Endothelial cell of umbilical vein (primary cell): ENCODE measurements around the gene ZDHHC5. TPM values are rescaled to one million over a fixed set of nuclear protein-coding genes. Genes with fewer than 3 reads are reported as not detected.
"Not testable (repeated sequence)": the region's sequence is repeated elsewhere in the genome, so short reads cannot be mapped to it uniquely, and the experiment has no call there.

Experiments
- BruUV-seq: library from RNA; stranded (reverse); fragments of 400-500 nt; replicated peaks from 2 replicates; lab custom pipeline; 2021; lab: Mats Ljungman, UMichigan
- CTCF ChIA-PET: fragments of 300-600, 350-600 bp; sonication (Branson Sonifier 250); formaldehyde crosslinking; loops from one replicate; lab custom pipeline; 2021; ENCODE audit warnings: antibody characterized with exemption, inconsistent platforms; lab: Charles Lee
- POLR2A ChIA-PET: fragments of 300-600, 350-600 bp; sonication (Branson Sonifier 250); formaldehyde crosslinking; loops from one replicate; lab custom pipeline; 2021; ENCODE audit warnings: antibody characterized with exemption, inconsistent platforms; lab: Charles Lee
- DNase-seq: peaks from one replicate; pipeline ENCODE4 v3.0.0-alpha.2; 2011; ENCODE audit warnings: low read depth, low spot score
- FAIRE-seq: peaks from 2 replicates; lab custom pipeline; 2011; peaks lifted over from hg19 to GRCh38; lab: Jason Lieb, UNC
- H2AFZ ChIP-seq: 2 replicates; pipeline ENCODE4 v1.6.0; 2012; ENCODE audit warnings: low read depth, low read length, control low read depth, inconsistent platforms
- H3K27ac ChIP-seq: 2 replicates; pipeline ENCODE4 v1.5.1; 2011; ENCODE audit warnings: low read depth, mild to moderate bottlenecking, control low read depth, low read length, moderate library complexity; ENCODE audit not compliant: insufficient read depth
- H3K27me3 ChIP-seq, 2 experiments: 2 replicates each; pipeline versions ENCODE4 v1.6.0 to v1.6.1; 2011; ENCODE audit warnings: low read length in 2 of 2, mixed read lengths in 1 of 2; ENCODE audit not compliant: control insufficient read depth in 2 of 2, insufficient read depth in 2 of 2
- H3K36me3 ChIP-seq, 2 experiments: 2 replicates in 1 of 2; 3 replicates in 1 of 2; pipeline ENCODE4 v1.5.1; 2011; ENCODE audit warnings: low read length in 2 of 2, mild to moderate bottlenecking in 1 of 2, moderate library complexity in 1 of 2; ENCODE audit not compliant: control insufficient read depth in 2 of 2, insufficient read depth in 2 of 2; ENCODE audit errors: extremely low read depth in 1 of 2
- H3K4me1 ChIP-seq: 3 replicates; pipeline ENCODE4 v1.5.1; 2011; ENCODE audit warnings: mild to moderate bottlenecking, low read length; ENCODE audit not compliant: control insufficient read depth, insufficient read depth; ENCODE audit errors: extremely low read depth
- H3K4me2 ChIP-seq: 2 replicates; pipeline ENCODE4 v1.6.1; 2011; ENCODE audit warnings: low read length, control low read depth, mixed read lengths; ENCODE audit not compliant: insufficient read depth
- H3K4me3 ChIP-seq, 3 experiments: fragments of 200-600 bp in 1 of 3; sonication (generic), shearing (Covaris generic) in 1 of 3; replicated peaks in 1 of 3; 2 replicates each; pipeline ENCODE4 v1.5.1; 2011 to 2016; ENCODE audit warnings: control low read depth in 3 of 3, low read length in 3 of 3, mild to moderate bottlenecking in 2 of 3, inconsistent platforms in 1 of 3, low read depth in 1 of 3, moderate library complexity in 1 of 3; ENCODE audit not compliant: insufficient read depth in 1 of 3
- H3K79me2 ChIP-seq: 2 replicates; pipeline ENCODE4 v1.6.0; 2012; ENCODE audit warnings: low read length, inconsistent platforms; ENCODE audit not compliant: control insufficient read depth, insufficient read depth
- H3K9ac ChIP-seq: replicated peaks from 2 replicates; pipeline ENCODE3; 2011; ENCODE audit warnings: low read length, control low read depth; ENCODE audit not compliant: insufficient read depth; ENCODE audit errors: extremely low read depth
- H3K9me1 ChIP-seq: replicated peaks from 3 replicates; pipeline ENCODE4 v1.6.0; 2011; ENCODE audit warnings: mild to moderate bottlenecking, low read length; ENCODE audit not compliant: control insufficient read depth, insufficient read depth; ENCODE audit errors: extremely low read depth
- H3K9me3 ChIP-seq: replicated peaks from 2 replicates; pipeline ENCODE4 v1.5.1; 2012; ENCODE audit warnings: low read length, inconsistent platforms; ENCODE audit not compliant: control insufficient read depth, insufficient read depth
- H4K20me1 ChIP-seq: replicated peaks from 2 replicates; pipeline ENCODE3; 2011; ENCODE audit warnings: mild to moderate bottlenecking, low read length; ENCODE audit not compliant: control insufficient read depth, insufficient read depth; ENCODE audit errors: extremely low read depth
- EZH2 ChIP-seq: IDR thresholded peaks from 2 replicates; pipeline ENCODE4 v1.6.1; 2012; ENCODE audit warnings: borderline replicate concordance, low read depth, mild to moderate bottlenecking, moderate library complexity, low read length, inconsistent platforms; ENCODE audit not compliant: severe bottlenecking
- FOS ChIP-seq: IDR thresholded peaks from 2 replicates; pipeline ENCODE4 v1.6.1; 2011; ENCODE audit warnings: mild to moderate bottlenecking, low read length, moderate library complexity, borderline replicate concordance; ENCODE audit not compliant: insufficient read depth
- GATA2 ChIP-seq: IDR thresholded peaks from 2 replicates; pipeline ENCODE4 v1.7.0; 2011; ENCODE audit warnings: low read depth, mild to moderate bottlenecking, moderate library complexity, mixed read lengths, low read length; ENCODE audit not compliant: insufficient read length, insufficient read depth
- JUN ChIP-seq: IDR thresholded peaks from 2 replicates; pipeline ENCODE4 v1.6.1; 2011; ENCODE audit warnings: borderline replicate concordance, low read depth; ENCODE audit not compliant: insufficient read length, insufficient read depth
- MYC ChIP-seq: IDR thresholded peaks from one replicate; pipeline ENCODE4 v1.6.1; 2011; ENCODE audit warnings: mild to moderate bottlenecking, low read depth, low read length
- POLR2A ChIP-seq: IDR thresholded peaks from 2 replicates; pipeline ENCODE4 v1.6.1; 2012; ENCODE audit warnings: low read depth, mild to moderate bottlenecking, control low read depth, low read length
- POLR2AphosphoS5 ChIP-seq: IDR thresholded peaks from 2 replicates; pipeline ENCODE4 v1.6.1; 2012; ENCODE audit warnings: low read depth, mild to moderate bottlenecking, control low read depth, low read length, moderate library complexity; ENCODE audit not compliant: insufficient read depth
- dilution Hi-C: fragments of 300-500 bp; cut with MboI; formaldehyde crosslinking; loops from one replicate; pipeline ENCODE4 v1.15.0; 2019; ENCODE audit warnings: low sequenced_read_pairs; ENCODE audit not compliant: extremely low pct_ligation_motif_present
- intact Hi-C: fragments of 100-400 bp; cut with micrococcal nuclease; formaldehyde crosslinking; loops from one replicate; pipeline ENCODE4 v1.10.0; 2022
- polyA plus RNA-seq, 4 experiments: library from polyadenylated mRNA; depleted of rRNA in 3 of 4; stranded (reverse) in 3 of 4; unstranded in 1 of 4; fragments of >200 nt; gene quantifications; 2 replicates each; pipeline versions ENCODE4 v1.2.1 to v1.2.3, GENCODE V29; 2011 to 2012; ENCODE audit warnings: missing spikeins in 1 of 4
- total RNA-seq: library from RNA; stranded (reverse); gene quantifications from 2 replicates; pipeline ENCODE4 v1.2.3, GENCODE V29; 2021
- TF ChIP-seq, protein P1 (sequence below): IDR thresholded peaks from 2 replicates; pipeline ENCODE4 v1.6.1; 2011; ENCODE audit not compliant: insufficient read depth, insufficient read length
- TF ChIP-seq, protein P2 (sequence below), 2 donors: IDR thresholded peaks; 1 replicate in 1 of 2; 2 replicates in 1 of 2; pipeline ENCODE4 v1.5.1; 2011; ENCODE audit warnings: low read length in 2 of 2, mild to moderate bottlenecking in 2 of 2, moderate library complexity in 2 of 2, control low read depth in 1 of 2, inconsistent platforms in 1 of 2, low read depth in 1 of 2; ENCODE audit not compliant: insufficient read depth in 1 of 2; ENCODE audit errors: extremely low read depth in 1 of 2

The ZDHHC5 gene
- total and polyA plus RNA-seq, 2 donors (not counting 3 experiments of a cell fraction or from before 2014, with no cell fraction given) = 52.9 to 67.4 TPM

DNA sequence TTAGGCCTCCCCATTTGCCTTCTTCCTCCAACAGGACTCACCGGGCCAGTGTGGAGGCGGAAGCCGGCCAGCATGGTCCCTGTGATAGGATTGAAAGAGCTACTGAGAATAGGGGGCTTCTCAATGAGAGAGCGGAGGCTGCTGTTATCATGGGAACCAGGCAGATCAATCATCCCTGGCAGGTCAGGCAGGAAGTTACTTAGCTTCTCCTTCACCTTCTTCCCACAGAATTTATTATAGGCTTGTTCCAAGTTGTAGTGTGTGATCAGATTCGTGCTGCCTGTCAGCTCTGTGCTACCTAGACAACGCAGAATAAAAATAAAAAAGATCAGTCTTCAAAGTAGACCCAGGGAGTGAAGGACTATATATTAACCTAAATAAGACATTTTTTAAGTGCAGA, 37.0 kb downstream of the ZDHHC5 start:
- no peaks in the 10 kb centered on the region for H3K27me3 ChIP-seq
- H3K79me2 ChIP-seq = peaks cover 3% of the 10 kb centered on the region
- no peaks in the 10 kb centered on the region for H3K4me1 ChIP-seq
- no peaks in the 10 kb centered on the region for H3K9me1 ChIP-seq
- no peaks in the 10 kb centered on the region for H4K20me1 ChIP-seq
- TF ChIP-seq MYC (no peak), FOS (no peak), JUN (no peak), EZH2 (no peak), POLR2AphosphoS5 (no peak), GATA2 (no peak), POLR2A (no peak)
- TF ChIP-seq, protein P1, sequence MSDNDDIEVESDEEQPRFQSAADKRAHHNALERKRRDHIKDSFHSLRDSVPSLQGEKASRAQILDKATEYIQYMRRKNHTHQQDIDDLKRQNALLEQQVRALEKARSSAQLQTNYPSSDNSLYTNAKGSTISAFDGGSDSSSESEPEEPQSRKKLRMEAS = no peak
- TF ChIP-seq, protein P2, sequence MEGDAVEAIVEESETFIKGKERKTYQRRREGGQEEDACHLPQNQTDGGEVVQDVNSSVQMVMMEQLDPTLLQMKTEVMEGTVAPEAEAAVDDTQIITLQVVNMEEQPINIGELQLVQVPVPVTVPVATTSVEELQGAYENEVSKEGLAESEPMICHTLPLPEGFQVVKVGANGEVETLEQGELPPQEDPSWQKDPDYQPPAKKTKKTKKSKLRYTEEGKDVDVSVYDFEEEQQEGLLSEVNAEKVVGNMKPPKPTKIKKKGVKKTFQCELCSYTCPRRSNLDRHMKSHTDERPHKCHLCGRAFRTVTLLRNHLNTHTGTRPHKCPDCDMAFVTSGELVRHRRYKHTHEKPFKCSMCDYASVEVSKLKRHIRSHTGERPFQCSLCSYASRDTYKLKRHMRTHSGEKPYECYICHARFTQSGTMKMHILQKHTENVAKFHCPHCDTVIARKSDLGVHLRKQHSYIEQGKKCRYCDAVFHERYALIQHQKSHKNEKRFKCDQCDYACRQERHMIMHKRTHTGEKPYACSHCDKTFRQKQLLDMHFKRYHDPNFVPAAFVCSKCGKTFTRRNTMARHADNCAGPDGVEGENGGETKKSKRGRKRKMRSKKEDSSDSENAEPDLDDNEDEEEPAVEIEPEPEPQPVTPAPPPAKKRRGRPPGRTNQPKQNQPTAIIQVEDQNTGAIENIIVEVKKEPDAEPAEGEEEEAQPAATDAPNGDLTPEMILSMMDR (IDR thresholded peaks at IDR 0.05; ENCODE audit: extremely low read depth in 1 of 2, insufficient read depth in 1 of 2, low read depth in 1 of 2, low read length in 2 of 2) = no peak
- intact Hi-C loops = no loop called here
- DNase-seq (no peak), FAIRE-seq (no peak)
- POLR2A ChIA-PET = no interaction called here
- H3K4me2 ChIP-seq = no peak overlapping the region
- H3K9ac ChIP-seq = no peak overlapping the region
- H3K4me3 ChIP-seq = no peak overlapping the region
- H3K27ac ChIP-seq = no peak overlapping the region
- H3K36me3 ChIP-seq = peaks cover 21% of the 10 kb centered on the region in 2 experiments
- CTCF ChIA-PET = interaction anchor here (0.8 kb wide), 1 partner anchor 24 kb away, joined by 3 read pairs; no protein-coding TSS in a partner anchor
- no peak overlapping the region for H2AFZ ChIP-seq
- dilution Hi-C loops = no loop called here
- no TSS peak for BruUV-seq
- no peaks in the 10 kb centered on the region for H3K9me3 ChIP-seq

DNA sequence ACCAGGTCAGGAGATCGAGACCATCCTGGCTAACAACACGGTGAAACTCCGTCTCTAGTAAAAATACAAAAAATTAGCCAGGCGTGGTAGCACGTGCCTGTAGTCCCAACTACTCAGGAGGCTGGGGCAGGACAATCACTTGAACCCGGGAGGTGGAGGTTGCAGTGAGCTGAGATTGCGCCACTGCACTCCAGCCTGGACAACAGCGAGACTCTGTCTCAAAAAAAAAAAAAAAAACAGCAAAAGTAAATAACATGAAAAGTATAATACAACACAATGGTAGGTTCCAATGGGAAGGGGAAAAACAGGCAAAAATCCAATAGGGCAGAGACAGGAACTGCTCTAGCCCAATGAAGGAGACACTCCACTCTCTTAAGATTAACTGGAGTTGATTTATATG, 37.5 kb downstream of the ZDHHC5 start:
- H4K20me1 ChIP-seq, H3K4me1 ChIP-seq, H3K27me3 ChIP-seq, CTCF ChIA-PET, FAIRE-seq, intact Hi-C loops, H3K9me3 ChIP-seq, H3K4me2 ChIP-seq, H2AFZ ChIP-seq, H3K9me1 ChIP-seq, BruUV-seq, H3K27ac ChIP-seq, DNase-seq, H3K9ac ChIP-seq, H3K79me2 ChIP-seq, POLR2A ChIA-PET, dilution Hi-C loops, H3K4me3 ChIP-seq: not testable (repeated sequence)
- H3K36me3 ChIP-seq = peaks cover 17 to 18% of the 10 kb centered on the region in 2 experiments
